ENCODE results near the gene ENAH. TPM values are rescaled to one million over a fixed set of nuclear protein-coding genes. Genes with fewer than 3 reads are reported as not detected.

ENAH gene
- total RNA-seq, 4 donors from 2014 or later = 28.4 to 53.3 (median 32.6) TPM

DNA sequence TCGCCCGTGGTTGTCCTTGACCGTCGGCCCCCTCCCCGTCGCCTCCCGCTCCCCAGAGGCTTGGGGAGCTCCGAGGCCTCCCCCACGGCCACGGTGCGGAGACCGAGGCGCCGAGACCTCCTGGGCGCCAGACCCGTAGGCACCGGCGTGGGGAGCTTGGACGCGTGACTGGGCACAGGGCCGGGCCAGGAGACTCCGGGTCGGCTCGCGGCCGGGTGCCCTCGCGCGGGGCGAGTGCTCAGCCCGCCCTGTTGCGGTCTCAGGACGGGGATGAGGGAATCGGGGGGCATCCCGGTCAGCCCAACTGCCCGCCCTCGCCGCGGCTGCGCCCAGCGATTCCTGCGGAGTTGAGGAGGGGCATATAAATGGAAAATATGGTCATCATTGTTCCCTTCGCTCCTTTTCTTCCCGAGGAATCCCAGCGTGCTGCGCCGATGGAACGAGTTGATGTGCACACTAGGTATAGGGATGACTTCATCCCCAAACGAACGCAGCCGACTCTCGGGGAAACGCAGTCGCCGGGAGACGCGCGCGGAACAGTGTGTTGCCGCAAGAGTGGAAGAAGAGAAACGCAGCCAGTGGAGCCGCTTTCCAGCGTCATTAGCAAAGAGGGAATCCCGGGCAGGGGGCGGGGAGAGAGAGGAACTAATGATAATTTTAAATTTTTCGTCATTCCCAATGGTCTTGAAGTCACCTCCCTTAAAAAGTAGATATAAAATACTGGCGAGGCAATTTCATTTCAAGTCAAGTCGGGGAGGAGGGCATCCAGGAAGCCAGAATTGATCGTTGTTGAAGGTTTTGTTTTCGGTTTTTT is 747 bp upstream of the ENAH start:
- TF ChIP-seq, protein P1, sequence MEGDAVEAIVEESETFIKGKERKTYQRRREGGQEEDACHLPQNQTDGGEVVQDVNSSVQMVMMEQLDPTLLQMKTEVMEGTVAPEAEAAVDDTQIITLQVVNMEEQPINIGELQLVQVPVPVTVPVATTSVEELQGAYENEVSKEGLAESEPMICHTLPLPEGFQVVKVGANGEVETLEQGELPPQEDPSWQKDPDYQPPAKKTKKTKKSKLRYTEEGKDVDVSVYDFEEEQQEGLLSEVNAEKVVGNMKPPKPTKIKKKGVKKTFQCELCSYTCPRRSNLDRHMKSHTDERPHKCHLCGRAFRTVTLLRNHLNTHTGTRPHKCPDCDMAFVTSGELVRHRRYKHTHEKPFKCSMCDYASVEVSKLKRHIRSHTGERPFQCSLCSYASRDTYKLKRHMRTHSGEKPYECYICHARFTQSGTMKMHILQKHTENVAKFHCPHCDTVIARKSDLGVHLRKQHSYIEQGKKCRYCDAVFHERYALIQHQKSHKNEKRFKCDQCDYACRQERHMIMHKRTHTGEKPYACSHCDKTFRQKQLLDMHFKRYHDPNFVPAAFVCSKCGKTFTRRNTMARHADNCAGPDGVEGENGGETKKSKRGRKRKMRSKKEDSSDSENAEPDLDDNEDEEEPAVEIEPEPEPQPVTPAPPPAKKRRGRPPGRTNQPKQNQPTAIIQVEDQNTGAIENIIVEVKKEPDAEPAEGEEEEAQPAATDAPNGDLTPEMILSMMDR (IDR thresholded peaks at IDR 0.05; ENCODE audit: low read depth) = no peak

DNA sequence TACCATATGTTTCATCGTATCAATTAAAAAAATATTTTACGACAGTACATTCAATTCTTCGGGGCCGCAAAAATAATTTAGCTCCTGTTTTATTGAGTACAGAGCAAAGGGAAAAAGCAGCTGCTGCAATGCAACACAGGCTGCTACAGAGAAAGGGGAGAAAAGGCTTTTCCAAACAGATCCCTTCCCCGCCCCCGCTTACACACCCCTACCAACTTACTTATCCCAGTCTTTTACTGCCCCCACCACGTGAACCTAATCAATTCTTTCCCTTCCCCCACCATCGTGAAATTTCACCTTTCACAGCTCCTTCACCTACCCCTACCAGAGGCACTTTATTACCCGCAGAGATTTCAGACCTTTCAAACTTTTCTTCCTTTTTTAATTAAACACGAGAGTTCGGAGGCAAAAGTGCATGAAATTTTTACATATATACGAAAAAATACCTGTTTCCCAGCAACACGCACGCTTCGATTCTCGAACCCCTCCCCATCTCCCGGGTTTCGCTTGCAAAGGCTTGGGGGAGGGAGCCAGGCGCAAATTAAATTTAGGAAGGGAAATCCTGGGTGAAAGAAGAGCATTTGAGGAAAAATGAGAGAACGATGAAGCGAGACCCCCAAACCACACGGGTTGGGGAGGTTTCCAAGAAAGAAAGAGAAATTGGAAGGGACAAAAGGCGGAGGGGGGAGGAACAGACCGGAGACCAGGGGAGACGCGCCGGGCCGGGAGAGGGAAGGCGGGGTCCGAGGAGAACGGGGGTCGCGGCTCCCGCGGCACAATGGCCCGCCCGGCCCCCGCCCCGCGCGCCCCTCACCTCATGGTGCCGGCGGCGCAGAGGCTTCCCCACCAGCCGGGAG is 823 bp downstream of the ENAH start:
- TF ChIP-seq, protein P1 (IDR thresholded peaks at IDR 0.05; ENCODE audit: low read depth) = no peak

DNA sequence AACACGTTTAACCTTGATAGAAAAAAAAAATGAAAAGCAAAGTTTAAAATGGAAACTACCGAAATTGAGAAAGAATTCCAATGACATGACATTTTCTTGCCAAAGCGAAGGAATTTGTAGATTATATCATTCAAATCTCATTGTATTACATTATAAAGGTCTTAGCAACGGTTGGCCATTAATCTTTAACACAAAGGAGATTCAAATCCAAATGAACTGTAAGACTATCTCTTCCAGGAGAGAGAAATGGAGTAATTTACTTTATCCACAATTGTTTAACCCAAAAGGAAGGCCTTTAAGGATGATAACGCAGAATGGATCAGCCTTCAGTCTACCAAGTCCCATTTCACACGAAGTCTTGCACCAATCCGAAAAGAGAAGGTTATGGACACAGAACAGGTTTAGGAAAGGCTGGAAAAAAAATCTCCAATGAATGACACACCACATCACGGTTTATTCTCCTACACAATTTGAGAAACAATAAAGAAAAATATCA is 1.5 kb downstream of the ENAH start:
- TF ChIP-seq, protein P1 (IDR thresholded peaks at IDR 0.05; ENCODE audit: low read depth) = no peak

DNA sequence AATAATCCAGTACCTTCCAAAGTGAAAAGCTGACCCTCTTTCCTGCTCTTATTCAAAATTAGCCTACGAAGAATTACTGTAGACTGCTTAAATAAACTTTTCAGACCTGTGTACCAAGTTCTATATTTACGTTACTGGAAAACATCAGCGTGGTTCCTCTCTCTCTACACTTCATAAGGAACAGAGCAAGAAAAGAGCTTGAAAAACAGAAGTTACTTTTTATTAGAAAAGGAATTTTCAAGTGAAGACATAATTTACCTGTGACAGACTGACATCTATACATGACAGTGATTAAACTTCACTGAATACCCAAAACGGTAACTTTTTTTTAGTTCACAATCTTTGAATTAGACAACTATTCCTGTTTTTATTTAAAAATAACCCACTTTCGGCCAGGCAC is 2.7 kb downstream of the ENAH start:
- TF ChIP-seq, protein P1 (IDR thresholded peaks at IDR 0.05; ENCODE audit: low read depth) = no peak

DNA sequence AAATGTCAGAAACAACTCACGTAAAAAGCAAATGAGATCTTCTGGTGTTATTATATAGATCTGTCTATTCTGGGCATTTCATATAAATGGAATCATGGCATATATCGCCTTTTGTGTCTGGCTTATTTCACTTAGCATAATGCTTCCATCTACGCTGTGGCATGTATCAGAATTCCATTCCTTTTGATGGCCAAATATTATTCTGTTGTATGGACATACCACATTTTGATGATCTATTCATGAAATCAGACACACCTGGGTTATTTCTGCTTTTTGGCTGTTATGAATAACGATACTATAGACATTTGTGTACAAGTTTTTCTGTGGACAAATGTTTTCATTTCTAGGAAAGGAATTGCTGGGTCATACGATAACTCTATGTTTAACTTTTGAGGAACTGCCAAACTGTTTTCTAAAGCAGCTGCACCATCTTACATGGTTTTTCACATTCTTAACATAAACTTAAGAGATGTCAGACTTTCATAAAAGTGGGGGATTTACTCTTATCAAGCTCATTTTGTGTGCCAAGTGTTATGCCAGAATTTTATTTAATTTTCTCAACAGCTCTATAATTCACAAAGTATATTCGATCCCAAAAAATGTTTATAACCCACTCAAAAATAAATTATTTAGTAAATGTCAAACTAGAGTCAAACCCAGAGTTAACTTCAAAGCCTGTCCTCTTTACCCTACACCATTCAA is 7.6 kb downstream of the ENAH start:
- TF ChIP-seq, protein P1 (IDR thresholded peaks at IDR 0.05; ENCODE audit: low read depth) = no peak

DNA sequence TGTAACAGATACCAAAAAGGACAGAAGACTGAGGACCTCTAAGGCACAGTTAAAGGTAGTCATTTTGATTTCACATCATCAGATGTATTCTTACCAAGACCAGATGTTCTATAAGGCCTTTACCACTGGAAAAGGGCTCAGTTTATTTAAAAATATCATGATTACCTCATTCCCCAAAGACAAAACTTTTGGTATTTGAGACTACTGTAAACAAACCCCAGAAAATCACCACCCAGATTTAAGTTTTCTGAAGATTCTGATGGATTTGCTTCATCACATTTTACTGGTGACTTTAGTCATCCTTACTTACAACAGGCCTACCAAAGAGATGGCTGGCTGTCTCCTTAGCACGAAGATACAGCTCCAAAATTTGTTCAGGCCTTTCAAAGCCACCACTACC is 8.3 kb downstream of the ENAH start:
- TF ChIP-seq, protein P1 (IDR thresholded peaks at IDR 0.05; ENCODE audit: low read depth) = no peak

All from subcutaneous adipose tissue (tissue), 4 donors.